DMS114 treated with DMSO at 0.1 percent for 48 hours (cell line): ENCODE data around the gene SMIM13.
"Not testable (repeated sequence)": the region's sequence is repeated elsewhere in the genome, so short reads cannot be mapped to it uniquely, and the experiment has no call there.

Experiments used
- DNase-seq: peaks from one replicate; lab custom pipeline; 2025; ENCODE audit not compliant: unreplicated experiment; lab: John Stamatoyannopoulos, UW

SMIM13 gene

DNA sequence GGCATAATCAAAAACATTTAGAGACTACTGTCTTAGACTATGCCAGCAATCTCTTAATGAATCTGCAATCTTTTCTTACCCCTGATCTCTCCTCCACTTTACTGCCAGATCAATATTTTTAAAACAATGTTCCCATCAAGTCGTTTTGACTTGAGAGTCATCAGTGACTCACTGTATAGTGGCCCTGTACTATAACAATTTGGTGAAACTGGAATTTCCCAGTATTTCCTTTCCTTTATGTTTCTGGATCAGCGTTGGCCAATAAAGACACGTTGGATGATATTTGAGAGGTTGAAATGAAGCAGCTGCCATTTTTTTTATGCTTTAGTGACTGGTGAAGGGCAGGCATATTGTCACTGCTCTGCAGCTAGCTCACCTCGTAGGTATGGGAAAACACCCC, 10.1 kb upstream of the SMIM13 start:
- DNase-seq: no peak

DNA sequence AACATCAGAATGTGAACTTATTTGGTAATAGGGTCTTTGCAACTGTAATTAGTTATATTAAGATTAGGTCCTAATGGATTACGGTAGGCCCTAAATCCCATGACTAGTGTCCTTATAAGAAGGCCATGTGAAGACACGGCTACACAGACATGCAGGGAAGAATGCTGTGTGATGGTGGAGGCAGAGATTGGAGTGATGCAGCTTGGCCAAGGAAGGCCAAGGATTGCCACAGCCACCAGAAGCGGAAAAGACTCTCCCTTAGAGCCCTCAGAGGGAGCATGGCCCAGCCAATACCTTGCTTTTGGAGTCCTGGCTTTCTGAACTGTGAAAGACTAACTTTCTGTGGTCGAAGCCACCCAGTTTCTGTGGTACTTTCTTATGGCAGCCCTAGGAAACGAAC, 9.7 kb upstream of the SMIM13 start:
- DNase-seq: no peak

DNA sequence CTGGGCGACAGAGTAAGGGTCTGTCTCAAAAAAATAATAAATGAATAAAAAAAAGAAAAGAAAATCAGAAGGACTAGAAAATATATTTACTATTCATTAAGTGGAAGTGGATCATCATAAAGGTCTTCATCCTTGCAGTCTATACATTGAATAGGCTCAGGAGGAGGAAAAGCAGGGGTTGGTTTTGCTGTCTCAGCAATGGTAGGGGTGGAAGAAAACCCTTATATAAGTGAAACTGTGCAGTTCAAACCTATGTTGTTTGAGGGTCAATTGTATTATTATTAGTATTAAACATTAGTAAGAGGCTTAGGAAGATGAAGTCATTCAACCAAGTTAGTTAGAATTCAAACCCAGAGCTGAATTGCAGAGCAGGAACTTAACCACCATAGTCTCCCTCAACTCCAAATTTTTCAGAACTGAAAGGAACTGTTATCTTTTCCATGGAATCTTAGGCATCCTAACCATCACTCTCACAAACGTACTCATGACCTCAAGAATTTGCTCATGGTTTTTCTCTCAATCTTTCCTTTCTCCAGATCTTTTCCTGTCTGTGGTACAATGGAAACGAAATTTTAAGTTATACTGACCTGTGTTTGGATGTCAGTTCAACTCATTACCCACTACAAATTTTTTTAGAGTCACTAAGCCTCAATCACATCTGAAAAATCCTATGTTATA, 7.7 kb upstream of the SMIM13 start:
- no peak for DNase-seq

GRCh38 chr6:11087141-11087812, 6.4 kb upstream of the SMIM13 start:
- DNase-seq: not testable (repeated sequence)

DNA sequence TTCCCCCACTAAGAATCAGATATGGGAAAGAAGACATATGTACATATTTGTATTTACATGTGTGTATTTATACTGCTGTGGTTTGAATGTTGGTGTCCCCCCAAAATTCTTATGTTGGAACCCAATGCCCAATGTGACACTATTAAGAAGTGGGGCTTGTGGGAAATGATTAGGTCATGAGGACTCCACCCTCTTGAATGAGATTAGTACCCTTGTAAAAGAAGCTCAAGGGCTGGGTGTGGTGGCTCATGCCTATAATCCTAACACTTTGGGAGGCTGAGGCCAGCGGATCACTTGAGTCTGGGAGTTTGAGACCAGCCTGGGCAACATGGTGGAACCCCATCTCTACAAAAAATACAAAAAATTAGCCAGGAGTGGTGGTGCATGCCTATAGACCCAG, 3.9 kb upstream of the SMIM13 start:
- no peak for DNase-seq

DNA sequence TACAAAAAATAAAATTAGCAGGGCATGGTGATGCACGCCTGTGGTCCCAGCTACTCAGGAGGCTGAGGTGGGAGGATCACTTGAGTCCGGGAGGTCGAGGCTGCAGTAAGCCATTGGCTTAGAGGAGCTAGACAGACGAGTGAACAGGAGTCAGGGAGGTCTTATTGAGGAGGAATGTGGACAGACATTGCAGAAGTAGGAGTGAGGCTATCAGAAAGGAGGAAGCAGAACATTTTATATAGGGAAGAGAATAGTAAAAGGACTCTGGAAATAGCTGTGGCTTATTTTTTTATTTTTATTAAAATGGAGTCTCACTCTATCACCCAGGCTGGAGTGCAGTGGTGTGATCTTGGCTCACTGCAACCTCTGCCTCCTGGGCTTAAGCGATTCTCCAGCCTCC, 2.5 kb upstream of the SMIM13 start:
- not testable (repeated sequence) for DNase-seq

DNA sequence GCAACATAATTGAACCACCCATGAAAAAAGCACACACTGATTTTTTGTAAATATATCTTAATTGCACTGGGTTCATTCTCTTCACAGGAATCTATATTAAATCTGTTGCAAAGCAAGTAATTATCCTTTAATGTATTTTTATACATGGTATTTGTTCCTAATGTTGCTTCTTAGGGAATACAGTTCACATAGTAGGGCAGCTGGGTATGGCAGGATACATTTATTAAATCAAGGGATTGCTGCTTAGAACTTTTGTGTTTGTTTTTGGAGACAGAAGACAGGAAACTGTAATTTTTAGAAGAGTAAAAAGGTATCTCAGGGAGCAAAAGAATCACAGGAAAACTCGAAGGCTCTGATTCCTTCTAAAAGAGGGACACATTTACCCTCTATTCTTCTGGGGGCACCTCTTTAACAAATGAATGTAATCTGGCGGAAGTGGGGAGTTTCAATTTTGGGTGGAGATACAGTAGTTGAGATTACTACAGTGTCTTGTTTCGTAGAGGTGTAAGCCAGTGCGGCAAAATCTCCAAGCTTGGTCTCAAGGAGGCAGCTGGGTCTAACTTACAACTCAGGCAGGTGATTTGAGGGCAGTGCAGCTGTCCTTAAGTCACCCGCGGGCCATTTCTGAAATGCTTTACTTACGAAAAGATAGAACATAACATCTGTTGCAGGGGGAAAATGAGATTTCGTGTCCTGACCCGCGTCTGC, 812 bp upstream of the SMIM13 start:
- DNase-seq: no peak

DNA sequence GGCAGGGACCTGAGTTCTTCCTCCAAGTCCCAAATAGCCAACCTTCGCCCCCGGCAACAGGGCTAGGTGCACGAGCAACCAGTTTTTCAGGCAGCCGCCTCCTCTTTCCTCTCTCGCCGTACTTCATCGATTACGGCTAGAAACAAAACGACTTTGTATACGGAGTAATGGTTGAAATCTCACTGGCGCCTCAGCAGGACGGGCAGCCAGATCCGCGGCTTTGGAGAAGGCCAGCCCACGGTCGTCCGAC, 333 bp upstream of the SMIM13 start:
- no peak for DNase-seq

GRCh38 chr6:11094411-11094851, 797 bp downstream of the SMIM13 start:
- no peak for DNase-seq

- no peak for DNase-seq
Measured at GRCh38 chr6:11094941-11095340, 1.3 kb downstream of the SMIM13 start.

- DNase-seq: peak; percentile 70
Measured at GRCh38 chr6:11096109-11096508, 2.5 kb downstream of the SMIM13 start.

- DNase-seq: no peak
Measured at GRCh38 chr6:11097476-11097875, 3.8 kb downstream of the SMIM13 start.

DNA sequence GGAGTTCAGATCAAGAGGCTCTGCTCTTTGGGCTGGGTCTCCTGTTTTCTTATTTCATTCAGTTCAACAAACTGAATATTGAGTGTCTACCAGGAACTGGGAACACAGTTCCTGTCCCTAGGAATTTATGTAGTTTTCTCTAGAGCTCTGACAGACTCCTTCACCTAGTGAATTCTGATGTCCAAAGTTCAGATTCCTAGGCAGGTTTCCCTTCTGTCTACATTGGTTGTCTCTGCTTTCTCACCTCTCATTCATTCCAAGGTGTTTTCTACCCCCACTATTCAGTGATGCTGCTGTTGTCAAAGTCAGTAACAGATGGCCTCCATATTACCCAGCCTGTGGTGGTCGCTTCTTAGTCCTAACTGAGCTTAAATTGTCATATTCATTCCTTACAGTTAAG, 4.4 kb downstream of the SMIM13 start:
- DNase-seq: no peak

- no peak for DNase-seq
Measured at GRCh38 chr6:11101417-11101816, 7.8 kb downstream of the SMIM13 start.

- no peak for DNase-seq
Measured at GRCh38 chr6:11103065-11103464, 9.4 kb downstream of the SMIM13 start.

- no peak for DNase-seq
Measured at GRCh38 chr6:11108726-11109125, 15.1 kb downstream of the SMIM13 start.

DNA sequence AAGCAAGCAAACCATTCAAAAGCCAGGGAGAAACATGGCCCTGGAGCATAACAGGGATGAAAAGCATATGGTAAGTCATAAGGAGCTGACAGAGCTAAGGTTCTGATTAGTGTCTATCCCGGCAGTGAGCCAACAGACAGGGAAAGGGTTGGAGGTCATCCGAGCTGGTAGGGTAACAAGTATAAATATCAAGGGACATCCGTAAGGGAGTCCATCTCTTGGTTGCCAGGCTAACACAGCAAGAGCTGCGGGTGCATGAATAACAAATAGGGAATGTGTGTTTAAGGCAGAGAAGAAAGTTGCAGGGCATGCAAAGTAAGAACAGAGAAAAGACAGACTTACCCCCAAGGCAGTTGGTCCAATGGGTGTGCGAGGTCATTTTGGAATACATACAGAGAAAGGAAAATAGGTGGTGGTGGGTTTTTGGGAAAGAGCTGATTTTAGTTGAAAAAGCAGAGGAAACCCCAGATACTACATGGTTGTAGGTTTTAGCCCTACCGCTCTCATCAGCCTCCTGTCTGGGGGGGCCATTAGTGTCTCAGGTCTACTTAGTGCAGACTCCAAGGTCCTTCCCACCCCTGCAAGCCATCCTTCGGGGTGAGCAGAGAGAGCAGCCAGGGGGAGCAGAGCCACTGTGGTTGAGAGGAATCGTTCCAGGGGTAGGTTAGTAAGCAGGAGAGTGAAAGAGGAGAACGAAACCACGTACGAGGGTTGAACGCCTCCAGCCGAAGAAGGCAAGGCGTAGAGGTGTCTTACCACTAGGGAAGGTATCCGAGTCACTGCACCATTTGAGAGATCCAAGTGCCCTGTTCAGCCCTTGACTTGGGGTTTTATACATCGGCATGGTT, 17.5 kb downstream of the SMIM13 start, which contains the start of gene ERVFRD-1:
TSS of gene ERVFRD-1 (minus strand) at position 805 of the 848 bp plus-strand sequence. CDS start 6,415 bp downstream, outside the sequence.
- DNase-seq: no peak

- no peak for DNase-seq
Measured at GRCh38 chr6:11111769-11112437, 18.3 kb downstream of the SMIM13 start.

DNA sequence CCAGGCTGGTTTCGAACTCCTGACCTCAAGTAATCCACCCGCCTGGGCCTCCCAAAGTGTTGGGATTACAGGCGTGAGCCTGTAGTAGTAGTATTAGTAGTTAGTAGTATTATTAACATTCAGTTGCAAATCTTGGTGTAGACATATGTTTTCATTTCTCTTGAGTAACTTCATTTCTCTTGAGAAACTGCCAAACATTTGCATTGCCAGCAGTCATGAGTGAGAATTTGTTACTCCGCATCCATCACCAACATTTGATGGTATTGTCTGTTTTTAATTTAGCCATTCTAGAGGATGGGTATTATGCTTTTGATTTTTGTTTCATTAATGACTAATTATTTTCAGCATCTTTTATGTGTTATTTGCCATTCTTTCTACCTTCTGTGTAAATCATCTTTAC, 19.4 kb downstream of the SMIM13 start:
- no peak for DNase-seq

- not testable (repeated sequence) for DNase-seq
Measured at GRCh38 chr6:11115808-11116536, 22.3 kb downstream of the SMIM13 start.
